ENCODE results near the gene CROCC2. TPM values are rescaled to one million over a fixed set of nuclear protein-coding genes. Genes with fewer than 3 reads are reported as not detected.
A peak's percentile ranks its signal among the peaks of the same experiment; 100 is the strongest.

CROCC2 gene
- total RNA-seq, 1 donor from 2014 or later, result not detected

GRCh38 chr2:241018051-241018891 lies 112.1 kb downstream of the CROCC2 start:
- DNase-seq, result no peak

GRCh38 chr2:241019441-241020139 lies 113.5 kb downstream of the CROCC2 start:
- no peak for DNase-seq

GRCh38 chr2:241020201-241020600 lies 114.1 kb downstream of the CROCC2 start:
- no peak for DNase-seq

- DNase-seq, result no peak
Measured at GRCh38 chr2:241020629-241021190, 114.6 kb downstream of the CROCC2 start.

- no peak for DNase-seq
Measured at GRCh38 chr2:241025639-241026038, 119.5 kb downstream of the CROCC2 start.

- DNase-seq, result no peak
Measured at GRCh38 chr2:241029599-241030332, 123.6 kb downstream of the CROCC2 start.

GRCh38 chr2:241030333-241030680 lies 124.2 kb downstream of the CROCC2 start:
- no peak for DNase-seq

- DNase-seq, result no peak
Measured at GRCh38 chr2:241030883-241031282, 124.7 kb downstream of the CROCC2 start.

GRCh38 chr2:241031436-241032165 lies 125.5 kb downstream of the CROCC2 start:
- DNase-seq, result no peak

- DNase-seq, result no peak
Measured at GRCh38 chr2:241033336-241033987, 127.3 kb downstream of the CROCC2 start.

- no peak for DNase-seq
Measured at GRCh38 chr2:241033994-241034393, 127.9 kb downstream of the CROCC2 start.

GRCh38 chr2:241034490-241035141 lies 128.5 kb downstream of the CROCC2 start:
- DNase-seq, result no peak

GRCh38 chr2:241035142-241035817 lies 129.1 kb downstream of the CROCC2 start:
- no peak for DNase-seq

GRCh38 chr2:241035818-241036396 lies 129.8 kb downstream of the CROCC2 start:
- DNase-seq, result peak; percentile 7

GRCh38 chr2:241036397-241036963 lies 130.3 kb downstream of the CROCC2 start:
- DNase-seq, result peak; percentile 7

- no peak for DNase-seq
Measured at GRCh38 chr2:241036964-241037421, 130.9 kb downstream of the CROCC2 start.

GRCh38 chr2:241037498-241037897 lies 131.4 kb downstream of the CROCC2 start:
- DNase-seq, result no peak

GRCh38 chr2:241038374-241039180 lies 132.4 kb downstream of the CROCC2 start:
- no peak for DNase-seq

GRCh38 chr2:241039416-241039815 lies 133.3 kb downstream of the CROCC2 start:
- DNase-seq, result no peak
